ENCODE data around the gene C10orf71.

- TF ChIP-seq POLR2A (IDR thresholded peaks at IDR 0.05; ENCODE audit: low read length): no peak
- TF ChIP-seq GATA1 (IDR thresholded peaks at IDR 0.05; ENCODE audit: low read depth, low read length): no peak
These were observed 35.4 kb upstream of the C10orf71 start for GRCh38 chr10:49263591-49263990.

Data from erythroblast (primary cell).